ENCODE data around the gene CGREF1.
A peak's percentile ranks its signal among the peaks of the same experiment; 100 is the strongest.

Gene CGREF1

DNA sequence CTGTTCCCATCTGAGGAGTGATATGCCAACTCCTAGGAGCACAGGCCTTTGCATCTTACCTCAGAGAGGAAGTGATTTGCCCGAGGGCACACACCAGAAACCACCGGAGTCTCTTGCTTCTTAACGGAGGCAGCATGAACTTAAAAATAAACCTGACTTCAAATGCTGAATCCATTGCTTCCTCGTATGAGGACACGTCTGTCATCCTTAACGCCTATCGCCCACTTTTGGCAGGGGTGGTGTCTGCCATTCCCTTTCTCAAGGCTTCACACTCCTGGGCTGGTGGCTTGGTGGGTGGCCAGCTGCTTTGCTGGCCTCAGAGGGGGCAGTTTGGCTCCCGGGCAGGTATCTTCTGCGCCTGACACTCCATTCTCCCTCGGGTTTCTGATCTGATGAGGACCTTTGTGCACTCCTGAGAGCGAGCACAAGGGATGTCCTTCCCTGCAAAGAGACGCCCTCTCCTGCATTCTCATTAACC is 16.6 kb upstream of the CGREF1 start:
- WGBS: 94% methylated on average over 12 of the region's 12 CpGs
- Histone ChIP-seq H3K9me3 (ENCODE audit: insufficient read depth, low read depth, low read length) (no peaks in the 10 kb centered on the region), H3K4me1 (ENCODE audit: insufficient read depth, low read length) (peaks cover 5% of the 10 kb centered on the region; the same call in 1 of the 2 replicates), H3K9ac (ENCODE audit: low read depth, low read length) (no peak overlapping the region), H3K27ac (ENCODE audit: low read depth, low read length) (no peak overlapping the region), H3K4me3 (ENCODE audit: low read length) (no peak overlapping the region), H3K27me3 (ENCODE audit: insufficient read depth, low read length) (no peaks in the 10 kb centered on the region), H3K36me3 (ENCODE audit: insufficient read depth, low read length) (peaks cover 26% of the 10 kb centered on the region)

DNA sequence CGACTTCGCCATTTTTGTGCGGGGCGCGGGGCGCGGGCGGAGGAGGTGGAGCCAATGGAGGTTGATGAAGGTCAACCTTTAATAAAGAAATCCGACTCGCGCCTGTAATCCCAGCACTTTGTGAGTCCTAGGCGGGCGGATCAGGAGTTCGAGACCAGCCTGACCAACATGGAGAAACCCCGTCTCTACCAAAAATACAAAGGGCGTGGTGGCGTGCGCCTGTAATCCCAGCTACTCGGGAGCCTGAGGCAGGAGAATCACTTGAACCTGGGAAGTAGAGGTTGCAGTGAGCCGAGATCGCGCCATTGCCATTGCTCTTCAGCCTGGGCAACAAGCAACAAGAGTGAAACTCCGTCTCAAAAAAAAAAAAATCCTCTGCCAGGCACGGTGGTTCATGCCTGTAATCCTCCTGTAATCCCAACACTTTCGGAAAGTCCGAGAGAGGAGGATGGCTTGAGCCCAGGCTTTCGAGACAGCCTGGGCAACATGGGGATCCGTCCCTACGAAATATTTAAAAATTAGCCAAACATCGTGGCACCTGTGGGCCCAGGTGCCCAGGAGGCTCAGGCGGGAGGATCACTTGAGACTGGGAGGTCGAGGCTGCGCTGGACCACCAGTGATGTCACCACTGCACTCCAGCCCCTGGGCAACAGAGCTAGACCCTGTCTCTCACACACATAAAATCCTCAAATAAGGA is 16.0 kb upstream of the CGREF1 start:
- WGBS: 54% methylated on average over 33 of the region's 33 CpGs
- H3K27ac ChIP-seq (ENCODE audit: low read depth, low read length): no peak overlapping the region
- H3K36me3 ChIP-seq (ENCODE audit: insufficient read depth, low read length): peaks cover 32% of the 10 kb centered on the region
- no peaks in the 10 kb centered on the region for H3K27me3 ChIP-seq (ENCODE audit: insufficient read depth, low read length)
- H3K4me3 ChIP-seq (ENCODE audit: low read length): peak overlapping the region; percentile 82
- no peak overlapping the region for H3K9ac ChIP-seq (ENCODE audit: low read depth, low read length)
- H3K4me1 ChIP-seq (ENCODE audit: insufficient read depth, low read length): peaks cover 5% of the 10 kb centered on the region; the same call in 1 of the 2 replicates
- no peaks in the 10 kb centered on the region for H3K9me3 ChIP-seq (ENCODE audit: insufficient read depth, low read depth, low read length)

GRCh38 chr2:27133905-27134780 is 15.2 kb upstream of the CGREF1 start, which contains the start of gene PREB:
Gene PREB, minus strand, starts transcription at chr2:27134636. Its CDS starts 215 bp downstream, at chr2:27134421.
- peak within 1 kb of the TSS; percentile 82 for H3K4me3 ChIP-seq (ENCODE audit: low read length)
- no peaks in the 10 kb centered on the region for H3K9me3 ChIP-seq (ENCODE audit: insufficient read depth, low read depth, low read length)
- peaks cover 32% of the 10 kb centered on the region for H3K36me3 ChIP-seq (ENCODE audit: insufficient read depth, low read length)
- WGBS: under 1% methylated on average over 86 of the region's 86 CpGs
- H3K9ac ChIP-seq (ENCODE audit: low read depth, low read length): peak within 1 kb of the TSS; percentile 82
- peaks cover 5% of the 10 kb centered on the region; the same call in 1 of the 2 replicates for H3K4me1 ChIP-seq (ENCODE audit: insufficient read depth, low read length)
- no peaks in the 10 kb centered on the region for H3K27me3 ChIP-seq (ENCODE audit: insufficient read depth, low read length)
- H3K27ac ChIP-seq (ENCODE audit: low read depth, low read length): peak within 1 kb of the TSS; percentile 66; the same call in 1 of the 2 replicates

DNA sequence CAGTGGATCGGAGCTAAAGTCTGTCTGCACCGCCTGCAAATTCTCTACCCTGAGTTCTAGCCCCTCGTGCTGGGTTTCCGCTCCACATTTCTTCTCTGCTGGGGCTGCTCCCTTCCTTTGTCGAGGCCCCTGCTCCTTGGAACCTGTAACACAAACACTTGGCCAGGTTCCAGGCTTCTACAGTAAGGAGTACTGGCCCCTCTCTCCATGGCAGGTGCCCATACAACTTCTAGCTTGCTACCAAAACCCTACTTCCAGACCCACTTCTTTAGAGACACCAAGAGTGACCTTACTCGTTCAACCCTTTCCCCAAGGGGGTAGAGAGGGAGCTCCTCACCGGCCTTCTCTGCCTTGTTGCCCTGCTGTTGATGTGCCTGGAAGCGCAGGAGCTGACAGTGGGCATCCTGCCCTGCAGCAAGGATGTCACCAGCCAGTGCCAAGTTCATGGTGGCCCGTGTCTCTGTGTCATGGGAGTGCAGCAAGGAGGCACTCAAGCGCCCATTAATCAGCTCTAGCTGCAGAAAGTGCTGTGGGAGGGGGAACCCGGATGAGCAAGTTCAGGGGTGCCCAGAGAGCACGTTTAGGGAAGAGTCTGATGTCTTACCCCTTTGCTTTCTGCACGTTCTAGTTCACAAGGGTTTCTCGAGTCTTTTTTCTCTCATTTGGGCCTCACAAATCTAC is 14.4 kb upstream of the CGREF1 start:
- Histone ChIP-seq H3K9ac (ENCODE audit: low read depth, low read length) (peak overlapping the region; percentile 82; the same call in 1 of the 2 replicates), H3K4me3 (ENCODE audit: low read length) (peak overlapping the region; percentile 82), H3K27me3 (ENCODE audit: insufficient read depth, low read length) (no peaks in the 10 kb centered on the region), H3K27ac (ENCODE audit: low read depth, low read length) (no peak overlapping the region), H3K36me3 (ENCODE audit: insufficient read depth, low read length) (peaks cover 32% of the 10 kb centered on the region), H3K9me3 (ENCODE audit: insufficient read depth, low read depth, low read length) (no peaks in the 10 kb centered on the region), H3K4me1 (ENCODE audit: insufficient read depth, low read length) (peaks cover 5% of the 10 kb centered on the region; the same call in 1 of the 2 replicates)
- WGBS: 57% methylated on average over 14 of the region's 14 CpGs

GRCh38 chr2:27131429-27131828 is 12.5 kb upstream of the CGREF1 start:
- no peak overlapping the region for H3K4me3 ChIP-seq (ENCODE audit: low read length)
- H3K9me3 ChIP-seq (ENCODE audit: insufficient read depth, low read depth, low read length): no peaks in the 10 kb centered on the region
- peaks cover 32% of the 10 kb centered on the region for H3K36me3 ChIP-seq (ENCODE audit: insufficient read depth, low read length)
- no peaks in the 10 kb centered on the region for H3K27me3 ChIP-seq (ENCODE audit: insufficient read depth, low read length)
- no peak overlapping the region for H3K27ac ChIP-seq (ENCODE audit: low read depth, low read length)
- H3K4me1 ChIP-seq (ENCODE audit: insufficient read depth, low read length): peaks cover 5% of the 10 kb centered on the region; the same call in 1 of the 2 replicates
- WGBS: 93% methylated on average over 11 of the region's 11 CpGs
- H3K9ac ChIP-seq (ENCODE audit: low read depth, low read length): no peak overlapping the region

GRCh38 chr2:27130396-27130795 is 11.5 kb upstream of the CGREF1 start:
- Histone ChIP-seq H3K27me3 (ENCODE audit: insufficient read depth, low read length) (no peaks in the 10 kb centered on the region), H3K9ac (ENCODE audit: low read depth, low read length) (no peak overlapping the region), H3K27ac (ENCODE audit: low read depth, low read length) (no peak overlapping the region), H3K4me1 (ENCODE audit: insufficient read depth, low read length) (peaks cover 5% of the 10 kb centered on the region; the same call in 1 of the 2 replicates), H3K4me3 (ENCODE audit: low read length) (no peak overlapping the region), H3K36me3 (ENCODE audit: insufficient read depth, low read length) (peaks cover 32% of the 10 kb centered on the region), H3K9me3 (ENCODE audit: insufficient read depth, low read depth, low read length) (no peaks in the 10 kb centered on the region)
- WGBS: 94% methylated on average over 10 of the region's 10 CpGs

DNA sequence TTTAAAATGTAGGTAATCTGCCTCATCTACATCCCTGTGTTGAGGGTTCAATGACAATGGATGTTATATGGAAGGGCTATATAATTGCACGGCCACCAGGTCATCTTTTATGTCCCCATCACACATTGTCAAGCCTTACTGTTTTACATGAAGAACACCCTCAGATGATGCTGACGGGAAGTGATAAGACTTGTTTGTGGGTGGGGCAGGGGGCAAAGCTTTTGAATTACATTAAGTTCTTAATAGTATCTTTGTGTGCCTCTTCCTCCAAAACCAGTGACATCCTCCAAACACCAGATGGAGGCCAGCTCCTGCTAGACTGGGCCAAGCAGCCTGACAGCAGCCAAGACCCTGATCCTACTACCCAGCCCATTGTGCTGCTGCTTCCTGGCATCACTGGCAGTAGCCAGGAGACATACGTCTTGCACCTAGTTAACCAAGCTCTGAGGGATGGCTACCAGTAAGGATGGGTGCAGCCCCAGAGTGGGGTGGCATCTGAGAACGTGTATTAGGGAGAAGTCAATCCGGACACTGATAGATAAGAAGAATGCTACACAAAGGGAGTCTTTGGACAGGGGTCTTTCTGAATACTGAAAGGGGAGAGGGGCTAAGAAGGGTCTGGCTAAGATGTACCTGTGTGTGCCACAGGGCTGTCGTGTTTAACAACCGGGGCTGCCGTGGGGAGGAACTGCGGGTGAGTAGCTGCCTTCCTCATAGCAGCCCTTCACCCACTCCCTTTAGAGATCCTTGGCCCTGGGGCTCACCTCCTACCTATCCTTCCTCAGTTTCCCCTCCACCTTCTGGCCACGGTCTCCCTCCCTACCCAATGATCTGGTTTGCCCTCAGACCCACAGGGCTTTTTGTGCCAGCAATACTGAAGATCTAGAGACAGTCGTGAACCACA is 10.0 kb upstream of the CGREF1 start:
- Histone ChIP-seq H3K36me3 (ENCODE audit: insufficient read depth, low read length) (peaks cover 32% of the 10 kb centered on the region), H3K27ac (ENCODE audit: low read depth, low read length) (no peak overlapping the region), H3K4me1 (ENCODE audit: insufficient read depth, low read length) (peaks cover 5% of the 10 kb centered on the region; the same call in 1 of the 2 replicates), H3K4me3 (ENCODE audit: low read length) (no peak overlapping the region), H3K9me3 (ENCODE audit: insufficient read depth, low read depth, low read length) (no peaks in the 10 kb centered on the region), H3K9ac (ENCODE audit: low read depth, low read length) (no peak overlapping the region), H3K27me3 (ENCODE audit: insufficient read depth, low read length) (peaks cover 7% of the 10 kb centered on the region)
- WGBS: 92% methylated on average over 10 of the region's 11 CpGs

DNA sequence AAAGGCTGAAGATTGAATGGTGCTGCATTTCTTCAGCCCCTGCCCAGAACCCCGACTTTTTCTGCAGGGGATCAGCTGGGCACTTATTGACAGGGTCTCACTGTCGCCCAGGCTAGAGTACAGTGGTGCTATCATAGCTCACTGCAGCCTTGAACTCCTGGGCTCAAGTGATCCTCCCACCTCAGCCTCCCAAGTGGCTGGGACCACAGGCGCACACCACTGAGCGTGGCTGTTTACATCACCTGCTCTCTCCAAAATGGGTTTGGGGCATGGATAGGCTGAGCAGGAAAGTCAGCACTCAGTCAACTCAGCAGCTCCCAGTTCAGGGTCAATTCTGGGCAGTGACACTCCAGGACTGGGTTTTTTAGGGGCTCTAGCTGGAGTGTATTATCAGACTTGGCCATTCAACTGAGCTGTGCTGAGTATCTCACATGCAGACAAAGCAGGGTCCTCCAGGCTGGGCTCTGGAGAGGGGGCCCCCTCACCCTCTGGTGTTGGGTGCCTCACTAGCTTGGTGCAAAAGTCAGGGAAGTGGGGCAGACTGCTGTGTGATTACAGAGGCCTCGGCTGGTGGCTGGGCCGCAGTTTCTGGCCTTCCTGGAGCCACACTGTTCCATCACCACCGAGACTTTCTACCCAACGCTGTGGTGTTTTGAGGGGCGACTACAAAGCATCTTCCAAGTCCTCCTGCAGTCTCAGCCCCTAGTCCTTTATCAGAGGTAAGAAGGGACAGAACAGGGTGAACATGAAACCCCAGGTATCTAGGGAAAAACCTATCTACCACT is 9.1 kb upstream of the CGREF1 start:
- H3K9me3 ChIP-seq (ENCODE audit: insufficient read depth, low read depth, low read length): no peaks in the 10 kb centered on the region
- no peak overlapping the region for H3K9ac ChIP-seq (ENCODE audit: low read depth, low read length)
- H3K36me3 ChIP-seq (ENCODE audit: insufficient read depth, low read length): peaks cover 32% of the 10 kb centered on the region
- H3K27ac ChIP-seq (ENCODE audit: low read depth, low read length): no peak overlapping the region
- WGBS: 91% methylated on average over 9 of the region's 9 CpGs
- H3K27me3 ChIP-seq (ENCODE audit: insufficient read depth, low read length): peaks cover 16% of the 10 kb centered on the region
- H3K4me1 ChIP-seq (ENCODE audit: insufficient read depth, low read length): peaks cover 1% of the 10 kb centered on the region; the same call in 1 of the 2 replicates
- no peak overlapping the region for H3K4me3 ChIP-seq (ENCODE audit: low read length)

- H3K27ac ChIP-seq (ENCODE audit: low read depth, low read length): no peak overlapping the region
- H3K9me3 ChIP-seq (ENCODE audit: insufficient read depth, low read depth, low read length): no peaks in the 10 kb centered on the region
- WGBS: 63% methylated on average over 5 of the region's 5 CpGs
- H3K9ac ChIP-seq (ENCODE audit: low read depth, low read length): no peak overlapping the region
- no peaks in the 10 kb centered on the region for H3K4me1 ChIP-seq (ENCODE audit: insufficient read depth, low read length)
- peaks cover 14% of the 10 kb centered on the region for H3K36me3 ChIP-seq (ENCODE audit: insufficient read depth, low read length)
- H3K4me3 ChIP-seq (ENCODE audit: low read length): no peak overlapping the region
- peaks cover 34% of the 10 kb centered on the region for H3K27me3 ChIP-seq (ENCODE audit: insufficient read depth, low read length)
Measured at GRCh38 chr2:27126252-27126710, 7.4 kb upstream of the CGREF1 start.

Data from HUES64 (cell line).